Measurements from ENCODE around the gene IL1A.

The IL1A gene

GRCh38 chr2:112803691-112804521, 19.6 kb upstream of the IL1A start:
- H4K20me1 ChIP-seq (ENCODE audit: insufficient read depth) = no peaks in the 10 kb centered on the region
- no peak overlapping the region for H2AFZ ChIP-seq (ENCODE audit: low read depth)
- H3K4me1 ChIP-seq (ENCODE audit: low read depth, poor library complexity, severe bottlenecking) = no peaks in the 10 kb centered on the region
- H3K4me2 ChIP-seq = no peak overlapping the region
- H3K27me3 ChIP-seq (ENCODE audit: insufficient read depth, low read depth) = no peaks in the 10 kb centered on the region
- TF ChIP-seq CTCF (conservative IDR thresholded peaks at IDR 0.05; ENCODE audit: low read depth, low read length) = no peak
- H3K36me3 ChIP-seq (ENCODE audit: insufficient read depth) = no peaks in the 10 kb centered on the region
- no peak overlapping the region for H3K27ac ChIP-seq
- H3K9ac ChIP-seq = no peak overlapping the region
- H3K4me3 ChIP-seq (IDR thresholded peaks at IDR 0.05; ENCODE audit: insufficient read depth, low read depth, low read length) = no peak overlapping the region
- H3K79me2 ChIP-seq (ENCODE audit: insufficient read depth, low read depth) = no peaks in the 10 kb centered on the region

GRCh38 chr2:112800881-112801583, 16.7 kb upstream of the IL1A start:
- Histone ChIP-seq H3K4me1 (ENCODE audit: low read depth, poor library complexity, severe bottlenecking) (no peaks in the 10 kb centered on the region), H3K4me2 (no peak overlapping the region), H3K79me2 (ENCODE audit: insufficient read depth, low read depth) (no peaks in the 10 kb centered on the region)

GRCh38 chr2:112798979-112799975, 15.0 kb upstream of the IL1A start:
- no peaks in the 10 kb centered on the region for H3K27me3 ChIP-seq (ENCODE audit: insufficient read depth, low read depth)
- no peak overlapping the region for H3K4me3 ChIP-seq (IDR thresholded peaks at IDR 0.05; ENCODE audit: insufficient read depth, low read depth, low read length)
- H3K79me2 ChIP-seq (ENCODE audit: insufficient read depth, low read depth) = no peaks in the 10 kb centered on the region
- H3K36me3 ChIP-seq (ENCODE audit: insufficient read depth) = no peaks in the 10 kb centered on the region
- no peaks in the 10 kb centered on the region for H4K20me1 ChIP-seq (ENCODE audit: insufficient read depth)
- H3K4me2 ChIP-seq = no peak overlapping the region
- no peak for TF ChIP-seq CTCF (conservative IDR thresholded peaks at IDR 0.05; ENCODE audit: low read depth, low read length)
- H3K9ac ChIP-seq = no peak overlapping the region
- H3K4me1 ChIP-seq (ENCODE audit: low read depth, poor library complexity, severe bottlenecking) = no peaks in the 10 kb centered on the region
- no peak overlapping the region for H2AFZ ChIP-seq (ENCODE audit: low read depth)
- no peak overlapping the region for H3K27ac ChIP-seq

More at GRCh38 chr2:112800881-112801583, 16.7 kb upstream of the IL1A start:
- H4K20me1 ChIP-seq (ENCODE audit: insufficient read depth) = no peaks in the 10 kb centered on the region
- H3K27ac ChIP-seq = no peak overlapping the region
- TF ChIP-seq CTCF (conservative IDR thresholded peaks at IDR 0.05; ENCODE audit: low read depth, low read length) = no peak
- H3K27me3 ChIP-seq (ENCODE audit: insufficient read depth, low read depth) = no peaks in the 10 kb centered on the region
- H3K36me3 ChIP-seq (ENCODE audit: insufficient read depth) = no peaks in the 10 kb centered on the region
- H2AFZ ChIP-seq (ENCODE audit: low read depth) = no peak overlapping the region
- H3K4me3 ChIP-seq (IDR thresholded peaks at IDR 0.05; ENCODE audit: insufficient read depth, low read depth, low read length) = no peak overlapping the region
- H3K9ac ChIP-seq = no peak overlapping the region

- no peak overlapping the region for H2AFZ ChIP-seq (ENCODE audit: low read depth)
- H3K4me1 ChIP-seq (ENCODE audit: low read depth, poor library complexity, severe bottlenecking) = no peaks in the 10 kb centered on the region
- no peak overlapping the region for H3K4me2 ChIP-seq
- no peaks in the 10 kb centered on the region for H3K27me3 ChIP-seq (ENCODE audit: insufficient read depth, low read depth)
- H3K27ac ChIP-seq = no peak overlapping the region
- H3K9ac ChIP-seq = no peak overlapping the region
- H3K36me3 ChIP-seq (ENCODE audit: insufficient read depth) = no peaks in the 10 kb centered on the region
- H3K79me2 ChIP-seq (ENCODE audit: insufficient read depth, low read depth) = no peaks in the 10 kb centered on the region
- H3K4me3 ChIP-seq (IDR thresholded peaks at IDR 0.05; ENCODE audit: insufficient read depth, low read depth, low read length) = no peak overlapping the region
- no peak for TF ChIP-seq CTCF (conservative IDR thresholded peaks at IDR 0.05; ENCODE audit: low read depth, low read length)
- H4K20me1 ChIP-seq (ENCODE audit: insufficient read depth) = no peaks in the 10 kb centered on the region
These were observed 12.2 kb upstream of the IL1A start for GRCh38 chr2:112796486-112796885.
